HPDE6-E6E7 (cell line): Measurements from ENCODE around the gene NETO1.

Experiments used
- DNase-seq: peaks from one replicate; pipeline ENCODE4 v3.0.0; 2011; ENCODE audit warnings: missing footprints; ENCODE audit errors: extremely low spot score

NETO1 gene

DNA sequence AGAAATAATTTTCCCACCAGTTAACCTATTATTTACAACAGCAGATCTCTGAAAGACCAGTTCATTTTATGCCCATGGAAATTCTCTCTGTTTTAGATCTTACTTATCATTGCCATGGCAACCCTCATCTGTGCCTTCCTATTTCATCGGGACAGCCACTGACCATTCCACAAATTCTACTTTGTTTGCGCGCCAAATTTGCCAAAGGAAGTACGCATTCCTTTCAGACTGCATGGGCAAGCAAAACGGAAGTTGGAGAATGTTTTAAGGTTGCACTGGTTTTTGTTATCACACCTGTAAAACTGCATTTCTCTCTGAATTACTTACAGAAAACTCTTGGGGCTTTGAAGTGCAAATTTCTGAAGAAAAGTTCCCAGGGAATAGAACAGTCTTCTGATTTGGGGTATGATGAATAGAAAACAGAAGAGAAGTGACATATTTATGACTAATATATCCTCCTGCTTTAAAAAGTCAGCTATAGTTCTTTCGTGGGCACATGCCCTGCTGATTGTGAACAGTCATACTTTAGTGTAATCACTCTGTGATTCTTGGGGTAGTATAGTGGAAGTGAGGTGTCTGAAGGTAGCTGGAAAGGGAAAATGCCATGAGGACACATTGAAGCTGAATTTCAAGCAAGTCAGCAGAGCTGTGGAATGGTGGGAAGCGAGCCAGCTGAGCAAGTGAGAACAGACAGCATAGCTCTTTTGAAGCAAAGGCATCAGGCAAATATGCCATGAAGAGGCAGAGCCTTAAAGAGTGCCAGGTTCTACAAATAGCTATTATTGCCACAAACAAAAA is 20.9 kb downstream of the NETO1 start:
- DNase-seq, result no peak

DNA sequence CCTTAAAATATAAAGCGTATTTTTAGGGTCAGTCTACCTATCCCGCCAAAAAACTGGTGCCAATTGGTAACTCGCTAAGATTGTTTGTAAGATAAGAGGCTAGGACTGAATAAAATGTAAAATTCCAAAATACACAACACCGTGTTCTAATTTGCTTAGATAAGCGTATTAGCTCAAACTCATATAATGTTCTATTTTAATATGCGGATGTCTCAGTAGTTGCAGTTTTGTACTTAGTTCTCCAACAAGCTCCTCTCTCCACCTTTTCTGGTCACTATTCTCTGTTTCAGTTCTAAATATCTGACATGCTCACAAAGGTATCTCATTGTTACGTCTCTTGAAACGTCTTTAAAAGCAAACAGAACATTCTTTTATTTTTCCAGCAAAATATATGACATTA is 24.0 kb downstream of the NETO1 start:
- DNase-seq, result no peak

DNA sequence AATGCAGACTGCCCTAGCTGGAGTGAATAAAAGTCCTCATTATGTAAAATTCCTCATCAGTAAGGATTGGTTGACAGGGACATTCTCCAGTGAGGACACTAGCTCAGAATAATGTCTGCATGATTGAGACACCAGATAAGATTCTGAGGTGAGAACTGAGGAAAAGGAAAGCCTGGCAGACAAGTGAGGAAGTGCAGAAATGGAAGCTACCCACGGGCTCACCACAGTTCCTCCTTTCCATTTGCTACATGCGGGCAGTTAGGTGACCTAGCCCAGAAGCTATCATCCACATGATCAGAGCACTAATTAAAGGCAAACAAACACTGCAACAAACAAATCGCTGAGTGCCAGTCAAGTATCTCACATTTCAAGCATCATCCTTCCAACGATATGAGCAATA is 27.7 kb downstream of the NETO1 start:
- DNase-seq, result no peak

- no peak for DNase-seq
Measured at GRCh38 chr18:72834731-72835130, 33.1 kb downstream of the NETO1 start.

DNA sequence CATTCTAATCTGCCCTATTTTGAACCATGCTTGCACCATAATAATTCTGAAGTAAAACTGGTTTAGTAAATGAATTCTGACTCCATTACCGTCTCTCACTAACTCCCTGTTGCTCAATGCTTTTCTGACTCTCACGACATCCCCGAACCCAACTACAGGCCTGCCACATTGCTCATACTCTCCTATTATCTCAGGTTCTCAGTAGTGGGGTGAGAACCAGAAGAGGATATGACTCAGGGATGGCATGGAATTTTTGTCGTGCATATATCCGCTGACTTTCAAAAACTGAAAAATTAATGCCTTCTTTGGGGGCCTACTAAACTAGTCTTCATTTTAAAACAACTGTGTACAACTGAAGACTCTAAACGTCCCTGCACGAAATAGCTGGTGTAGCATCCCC is 34.3 kb downstream of the NETO1 start:
- DNase-seq, result peak; percentile 40

DNA sequence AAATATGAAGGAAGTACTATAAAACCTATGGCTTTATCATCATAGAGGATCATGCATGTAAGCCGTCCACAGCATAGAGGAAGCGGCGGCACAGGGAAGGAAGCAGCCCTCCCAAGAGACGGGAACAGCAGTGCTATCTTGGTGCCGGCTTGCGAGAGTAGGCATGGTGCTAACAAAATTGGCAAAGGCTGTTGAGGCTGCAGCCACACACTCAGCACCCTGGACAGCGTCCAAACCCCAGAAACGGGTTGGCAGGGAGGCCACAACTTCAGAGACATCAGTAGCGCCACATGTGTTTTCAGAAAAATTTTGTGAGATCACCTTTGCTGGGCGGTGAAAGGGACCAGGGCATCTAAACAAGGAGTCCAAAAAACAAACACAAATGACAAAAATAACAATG is 37.7 kb downstream of the NETO1 start:
- DNase-seq, result no peak

DNA sequence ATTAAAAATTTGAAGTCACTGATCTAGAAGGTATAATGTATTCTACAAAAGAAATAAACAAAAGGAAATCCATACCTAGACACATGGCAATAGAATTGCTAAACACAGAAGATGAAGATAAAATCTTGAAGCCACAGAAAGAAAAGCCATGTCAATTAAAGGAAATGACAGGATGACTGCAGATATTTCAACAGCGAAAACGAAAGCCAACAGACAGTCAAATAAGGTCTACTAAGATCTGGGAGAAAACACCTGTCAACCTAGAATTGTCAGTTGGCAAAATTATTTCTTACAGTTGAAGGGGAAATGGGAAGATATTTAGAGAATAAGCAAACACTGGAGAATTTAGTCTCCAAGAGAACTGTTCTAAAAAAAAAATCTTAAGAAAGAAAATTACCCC is 39.2 kb downstream of the NETO1 start:
- no peak for DNase-seq

DNA sequence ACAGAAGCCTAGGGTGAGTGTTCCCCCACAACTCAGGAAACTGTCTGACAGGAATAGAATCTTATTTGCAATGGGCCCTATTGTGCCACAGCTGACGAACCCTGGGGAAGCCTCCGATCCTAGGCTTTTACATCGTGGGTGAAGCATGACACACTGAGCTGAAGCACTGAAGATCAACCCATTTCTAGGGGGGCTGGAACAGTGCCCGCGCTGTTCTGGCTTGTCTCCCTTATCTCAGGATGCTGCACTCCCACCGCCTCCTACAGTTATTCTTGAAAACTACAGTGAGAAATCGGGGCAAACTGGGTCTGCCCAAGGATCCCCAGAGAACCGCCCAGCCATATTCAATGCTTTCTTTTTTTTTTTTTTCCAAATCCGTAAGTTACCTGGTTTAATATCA is 41.1 kb downstream of the NETO1 start:
- no peak for DNase-seq

DNA sequence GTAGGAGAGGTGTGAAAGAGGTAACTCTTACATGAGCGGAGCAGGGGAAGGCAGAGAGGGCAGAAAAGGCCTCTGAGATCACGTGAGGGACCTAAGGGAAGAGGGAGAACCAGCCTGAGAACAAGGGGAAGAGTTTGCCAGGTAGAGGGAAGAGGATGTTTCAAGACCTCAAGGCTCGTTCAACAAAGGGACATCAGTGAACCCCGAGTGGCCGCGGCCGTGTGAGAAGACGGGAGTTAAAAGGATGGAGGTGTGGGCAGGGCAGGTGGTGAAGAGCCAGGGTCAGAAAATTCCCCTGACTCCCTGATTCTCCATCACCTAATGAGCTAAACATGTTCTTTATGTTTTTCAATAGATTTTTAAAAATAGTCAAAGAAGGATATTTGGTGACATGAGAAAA is 44.4 kb downstream of the NETO1 start:
- DNase-seq, result no peak

- DNase-seq, result no peak
Measured at GRCh38 chr18:72822202-72822601, 45.6 kb downstream of the NETO1 start.

GRCh38 chr18:72820571-72820970 is 47.2 kb downstream of the NETO1 start:
- DNase-seq, result peak; percentile 53

GRCh38 chr18:72819050-72819449 is 48.7 kb downstream of the NETO1 start:
- no peak for DNase-seq

- DNase-seq, result no peak
Measured at GRCh38 chr18:72811047-72811446, 56.7 kb downstream of the NETO1 start.

DNA sequence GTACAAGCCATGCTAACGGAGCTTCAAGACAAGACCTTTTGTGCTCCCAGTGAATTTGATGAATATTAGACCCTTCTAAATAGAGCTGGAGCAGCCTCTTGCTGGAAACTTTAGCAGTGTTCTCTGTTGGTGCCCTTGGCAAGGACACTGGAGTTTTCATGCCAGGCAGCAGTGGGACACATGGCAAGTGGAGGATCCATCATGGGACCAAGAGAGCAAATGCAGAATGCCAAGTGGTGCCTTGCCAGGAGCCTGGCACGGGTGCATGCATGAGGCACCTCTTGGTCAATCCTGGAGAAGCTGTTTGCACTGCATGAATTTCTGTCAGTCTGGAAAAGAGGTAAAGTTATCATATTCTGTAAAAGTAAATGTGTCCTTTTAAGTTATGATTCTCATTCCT is 59.1 kb downstream of the NETO1 start:
- DNase-seq, result no peak

GRCh38 chr18:72799106-72799505 is 68.7 kb downstream of the NETO1 start:
- no peak for DNase-seq

GRCh38 chr18:72783530-72783929 is 84.3 kb downstream of the NETO1 start:
- DNase-seq, result no peak

DNA sequence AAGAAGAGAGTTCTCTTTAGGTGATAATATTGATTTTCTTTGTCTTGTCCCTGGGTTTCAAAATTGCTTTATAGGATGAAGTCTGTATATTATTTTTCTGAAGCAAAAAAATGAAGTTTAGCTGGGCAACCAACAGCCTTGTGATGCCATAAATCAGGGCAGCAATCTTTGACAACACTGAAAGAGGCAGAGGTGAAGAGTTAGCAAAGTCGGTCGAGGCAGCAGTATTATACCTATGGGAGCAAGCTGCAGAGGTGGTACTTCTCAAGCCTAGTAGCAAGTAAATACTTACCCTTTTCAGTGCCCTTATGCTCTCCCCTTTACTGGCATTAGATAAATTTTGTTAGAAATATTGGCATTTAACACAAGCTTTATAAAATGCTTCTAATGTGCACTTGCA is 92.9 kb downstream of the NETO1 start:
- no peak for DNase-seq

DNA sequence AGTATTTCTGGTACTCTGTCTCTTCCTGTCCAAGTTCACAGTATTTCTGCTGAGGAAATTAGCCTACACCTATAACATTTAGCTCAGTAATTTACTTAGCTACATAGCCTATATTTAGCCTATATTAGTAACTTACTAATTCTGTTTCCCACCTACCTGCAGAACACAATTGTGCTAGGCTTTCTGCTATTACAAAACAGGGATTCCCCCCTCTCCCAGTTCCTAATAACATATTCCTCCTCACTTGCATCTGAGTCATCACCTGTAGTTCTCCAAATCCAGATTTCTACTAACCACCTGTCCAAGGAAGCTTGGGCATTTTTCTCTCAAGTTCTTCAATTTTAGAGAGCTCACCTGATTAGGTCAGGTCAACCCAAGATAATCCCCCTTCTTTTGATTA is 94.9 kb downstream of the NETO1 start:
- no peak for DNase-seq

- no peak for DNase-seq
Measured at GRCh38 chr18:72768681-72769229, 99.0 kb downstream of the NETO1 start.

DNA sequence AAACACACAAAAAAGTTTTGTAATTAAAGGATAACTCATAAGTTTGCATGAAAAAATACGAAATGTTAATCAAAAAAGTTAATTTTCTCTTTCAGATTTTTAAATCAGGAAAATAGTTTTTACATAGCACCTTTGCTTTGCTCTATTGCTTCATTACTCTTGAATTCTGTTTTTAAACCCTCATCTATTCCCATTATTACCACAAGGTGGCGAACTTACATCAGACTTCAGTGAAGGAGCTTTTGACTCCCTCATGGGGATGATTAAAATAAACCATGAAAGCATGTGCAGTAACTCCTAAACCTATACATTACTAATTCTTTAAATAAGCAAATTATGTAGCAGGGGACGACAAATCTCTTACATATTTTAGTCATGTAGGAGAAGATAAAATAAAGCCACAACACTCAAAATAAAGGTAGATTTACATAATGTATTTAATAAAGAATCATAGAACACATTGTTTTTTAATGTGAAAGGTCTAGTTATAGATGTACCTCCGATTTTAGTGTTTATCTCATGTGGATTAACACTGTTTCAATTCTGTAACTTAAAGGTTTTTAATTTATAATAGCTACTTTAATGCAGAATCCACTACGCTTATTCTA is 105.2 kb downstream of the NETO1 start:
- DNase-seq, result peak; percentile 35

- DNase-seq, result no peak
Measured at GRCh38 chr18:72752220-72752619, 115.6 kb downstream of the NETO1 start.

GRCh38 chr18:72742002-72742401 is 125.8 kb downstream of the NETO1 start:
- peak; percentile 9 for DNase-seq

- DNase-seq, result no peak
Measured at GRCh38 chr18:72738136-72738535, 129.7 kb downstream of the NETO1 start.
